GM12865 (cell line): ENCODE measurements around the gene LNX2.

ENCODE experiments used
- DNase-seq: peaks from one replicate; pipeline ENCODE4 v3.0.0; 2010; ENCODE audit warnings: low read depth
- H3K4me3 ChIP-seq: 2 replicates; pipeline ENCODE4 v1.5.1; 2011; ENCODE audit warnings: mild to moderate bottlenecking, low read depth, low read length, control low read depth
- TF ChIP-seq, protein P1 (sequence below): IDR thresholded peaks from 2 replicates; pipeline ENCODE4 v1.5.1; 2011; ENCODE audit warnings: low read length, control low read depth, low read depth, inconsistent platforms; ENCODE audit not compliant: insufficient read depth; ENCODE audit errors: missing control alignments

LNX2 gene

DNA sequence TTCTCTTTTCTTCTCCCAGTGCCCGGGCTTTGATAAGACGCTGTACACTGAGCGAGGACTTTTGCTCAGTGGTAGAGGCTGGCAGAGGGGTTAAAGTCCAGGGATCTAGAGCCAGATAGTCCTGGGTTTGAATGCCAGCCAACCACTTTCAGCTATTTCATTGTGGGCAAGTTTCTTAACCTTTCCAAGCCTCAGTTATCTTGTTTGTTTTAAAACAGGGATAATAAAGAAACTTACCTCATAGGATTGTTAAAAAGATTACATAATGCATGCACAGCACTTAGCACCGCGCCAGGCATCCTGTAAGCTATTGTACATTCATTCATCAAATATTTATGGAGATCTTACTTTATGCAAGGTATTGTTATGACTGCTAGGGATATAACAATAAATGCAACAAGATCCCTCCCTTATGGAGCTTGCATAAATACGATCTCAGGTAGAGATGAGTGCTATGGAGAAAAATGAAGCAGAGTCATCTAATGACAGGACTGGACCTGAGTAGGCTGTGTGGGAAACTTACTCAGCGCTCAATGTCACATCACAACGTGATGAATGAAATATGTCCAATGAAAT, 70.8 kb downstream of the LNX2 start:
- TF ChIP-seq, protein P1, sequence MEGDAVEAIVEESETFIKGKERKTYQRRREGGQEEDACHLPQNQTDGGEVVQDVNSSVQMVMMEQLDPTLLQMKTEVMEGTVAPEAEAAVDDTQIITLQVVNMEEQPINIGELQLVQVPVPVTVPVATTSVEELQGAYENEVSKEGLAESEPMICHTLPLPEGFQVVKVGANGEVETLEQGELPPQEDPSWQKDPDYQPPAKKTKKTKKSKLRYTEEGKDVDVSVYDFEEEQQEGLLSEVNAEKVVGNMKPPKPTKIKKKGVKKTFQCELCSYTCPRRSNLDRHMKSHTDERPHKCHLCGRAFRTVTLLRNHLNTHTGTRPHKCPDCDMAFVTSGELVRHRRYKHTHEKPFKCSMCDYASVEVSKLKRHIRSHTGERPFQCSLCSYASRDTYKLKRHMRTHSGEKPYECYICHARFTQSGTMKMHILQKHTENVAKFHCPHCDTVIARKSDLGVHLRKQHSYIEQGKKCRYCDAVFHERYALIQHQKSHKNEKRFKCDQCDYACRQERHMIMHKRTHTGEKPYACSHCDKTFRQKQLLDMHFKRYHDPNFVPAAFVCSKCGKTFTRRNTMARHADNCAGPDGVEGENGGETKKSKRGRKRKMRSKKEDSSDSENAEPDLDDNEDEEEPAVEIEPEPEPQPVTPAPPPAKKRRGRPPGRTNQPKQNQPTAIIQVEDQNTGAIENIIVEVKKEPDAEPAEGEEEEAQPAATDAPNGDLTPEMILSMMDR, result no peak
- no peak overlapping the region for H3K4me3 ChIP-seq
- DNase-seq, result no peak

DNA sequence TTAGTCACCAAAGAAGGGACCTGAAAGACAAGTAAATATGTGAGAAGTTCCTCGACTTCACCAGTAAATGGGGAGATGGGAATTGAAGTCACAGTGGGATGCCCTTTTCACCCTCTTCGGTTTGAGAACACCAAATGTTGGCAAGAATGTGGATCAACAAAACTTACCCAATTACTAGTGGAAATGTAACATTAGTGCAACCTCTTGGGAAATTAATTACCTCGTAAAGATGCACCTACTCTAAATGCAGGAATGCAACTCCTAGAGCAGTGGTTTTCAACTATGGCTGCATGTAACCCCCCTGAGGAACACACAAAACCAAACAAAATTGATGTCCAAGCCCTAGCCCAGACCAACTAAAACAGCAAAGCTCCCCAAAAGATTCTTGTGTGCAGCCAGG, 78.1 kb downstream of the LNX2 start:
- TF ChIP-seq, protein P1, result no peak
- DNase-seq, result no peak

DNA sequence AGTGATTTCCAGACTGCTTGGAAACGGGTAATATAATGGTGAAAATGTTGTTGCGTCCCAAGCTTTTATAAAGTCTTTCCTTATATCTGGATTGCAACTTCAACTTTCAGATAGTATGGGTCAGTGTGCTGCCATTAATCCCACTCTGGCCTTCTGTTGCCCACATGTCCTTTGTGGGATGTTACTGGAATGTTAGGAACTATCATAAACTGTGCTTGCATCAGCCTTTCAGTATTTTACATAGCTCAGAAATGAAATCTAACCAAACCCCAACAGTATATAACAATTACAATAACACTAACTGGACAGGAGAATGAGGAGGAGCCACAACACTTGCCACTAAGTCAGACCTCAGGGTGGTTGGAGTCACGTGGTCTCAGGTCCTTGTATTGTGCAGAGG, 78.9 kb downstream of the LNX2 start:
- no peak overlapping the region for H3K4me3 ChIP-seq
- TF ChIP-seq, protein P1, result no peak
- no peak for DNase-seq

More for the DNA sequence above, 78.1 kb downstream of the LNX2 start:
- H3K4me3 ChIP-seq, result no peak overlapping the region

DNA sequence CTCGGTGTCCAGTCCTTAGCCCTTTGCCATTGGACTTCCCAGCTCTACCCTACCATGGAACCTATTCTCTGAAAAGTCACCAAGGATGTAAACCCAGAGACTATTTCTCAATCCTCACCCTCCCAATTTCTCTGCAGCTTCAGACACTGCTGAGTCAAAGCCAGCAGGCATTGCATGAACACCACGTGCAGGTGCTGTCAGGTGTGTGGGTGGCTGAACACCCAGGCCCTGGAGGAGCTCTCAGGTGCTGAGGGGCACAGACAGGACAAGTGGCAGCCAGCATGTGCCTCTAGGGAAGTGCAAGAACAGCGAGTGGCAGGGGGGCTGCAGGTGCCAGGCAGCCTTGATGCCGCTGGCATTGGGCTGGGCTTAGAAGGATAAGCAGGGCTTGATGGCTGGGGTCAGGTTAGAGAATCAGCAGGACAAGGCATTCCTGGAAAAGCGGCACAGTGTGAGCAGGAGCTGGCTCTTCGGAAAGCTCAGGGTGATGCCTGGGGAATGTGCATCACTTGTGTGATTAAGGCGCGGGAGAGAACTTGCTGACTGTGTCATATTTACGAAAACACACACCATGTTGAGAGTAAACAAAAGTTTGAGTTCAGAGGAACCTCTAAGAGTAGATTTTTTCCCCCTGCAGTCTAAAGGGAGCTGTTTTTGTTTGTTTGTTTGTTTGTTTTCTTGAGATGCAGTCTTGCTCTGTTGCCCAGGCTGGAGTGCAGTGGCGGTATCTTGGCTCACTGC, 83.8 kb downstream of the LNX2 start:
- TF ChIP-seq, protein P1, result no peak
- no peak overlapping the region for H3K4me3 ChIP-seq
- DNase-seq, result no peak

DNA sequence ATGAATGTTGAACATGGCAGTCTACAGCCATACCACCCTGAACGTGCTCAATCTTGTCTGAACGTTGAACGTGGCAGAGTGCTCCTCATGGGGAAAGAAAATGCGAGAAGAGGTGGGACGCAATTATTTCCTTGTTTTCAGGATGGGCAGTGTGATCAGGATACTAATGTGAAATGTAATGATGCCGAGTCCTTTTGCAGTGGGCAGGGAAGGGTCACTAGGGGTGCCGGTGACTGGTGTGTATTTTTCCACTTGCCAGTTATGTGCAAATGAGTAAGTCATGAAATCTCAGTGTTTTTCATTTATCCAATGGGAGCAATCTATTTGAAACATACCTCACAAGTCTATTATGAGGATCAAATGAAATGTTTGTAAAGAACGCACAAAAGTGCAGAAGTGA, 84.8 kb downstream of the LNX2 start:
- no peak for DNase-seq
- TF ChIP-seq, protein P1, result no peak
- no peak overlapping the region for H3K4me3 ChIP-seq

DNA sequence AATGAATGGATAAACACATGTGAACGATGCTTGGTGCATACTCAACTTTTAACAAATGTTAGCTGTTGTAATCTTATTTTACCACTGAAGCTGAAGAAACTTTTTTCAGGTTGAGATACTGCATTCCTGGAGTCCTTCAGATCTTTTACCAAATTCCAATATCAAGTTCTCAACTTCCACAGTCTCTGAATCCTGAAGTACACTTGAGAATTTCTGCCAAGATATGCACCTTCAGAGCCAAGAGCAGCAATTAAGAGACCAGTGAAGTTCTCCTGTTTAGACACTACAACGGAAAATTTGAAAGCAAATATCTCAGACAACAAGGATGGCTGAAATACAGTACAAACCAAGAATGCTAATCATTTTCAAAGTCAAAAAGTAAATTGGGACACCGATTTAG, 85.3 kb downstream of the LNX2 start:
- DNase-seq, result no peak
- TF ChIP-seq, protein P1, result no peak
- no peak overlapping the region for H3K4me3 ChIP-seq
